Esophagus mucosa (tissue), 1 donor: ENCODE results near the gene IL6R. TPM values are rescaled to one million over a fixed set of nuclear protein-coding genes. Genes with fewer than 3 reads are reported as not detected.

Experiments used
- total RNA-seq: library from RNA; stranded (reverse); gene quantifications from one replicate; pipeline ENCODE4 v1.2.4, GENCODE V29; 2023
- donor health status: DM: yes; HTN: yes; CAD: no.

Gene IL6R
- total RNA-seq, 1 donor from 2014 or later: 6.1 TPM

Other genes starting within 250 kb of the IL6R start
- gene TPM3, start 213.2 kb upstream of the IL6R start, total RNA-seq: 213 TPM
- not detected for gene CFAP141, start 199.0 kb upstream of the IL6R start, total RNA-seq
- 80.9 TPM for gene UBAP2L, start 184.4 kb upstream of the IL6R start, total RNA-seq
- gene HAX1, start 132.7 kb upstream of the IL6R start, total RNA-seq: 86.6 TPM
- gene AQP10, start 84.2 kb upstream of the IL6R start, total RNA-seq: not detected
- gene ATP8B2, start 79.8 kb upstream of the IL6R start, total RNA-seq: 3.7 TPM
- 0.44 TPM for gene TDRD10, start 96.9 kb downstream of the IL6R start, total RNA-seq
- 1.4 TPM for gene SHE, start 97.1 kb downstream of the IL6R start, total RNA-seq
- 37.3 TPM for gene UBE2Q1, start 153.3 kb downstream of the IL6R start, total RNA-seq
- 0.20 TPM for gene CHRNB2, start 162.4 kb downstream of the IL6R start, total RNA-seq
- 77.4 TPM for gene ADAR, start 202.8 kb downstream of the IL6R start, total RNA-seq